Fibroblast of mammary gland (primary cell): Measurements from ENCODE around the gene EFCAB7.

Source experiments
- DNase-seq: peaks from one replicate; pipeline ENCODE4 v3.0.0-alpha.2; 2010; ENCODE audit warnings: low read depth
- H3K4me3 ChIP-seq: 2 replicates; pipeline ENCODE4 v1.5.1; 2011; ENCODE audit warnings: low read depth, mild to moderate bottlenecking, low read length, moderate library complexity; ENCODE audit not compliant: control insufficient read depth
- TF ChIP-seq, protein P1 (sequence below): conservative IDR thresholded peaks from 2 replicates; pipeline ENCODE4 v1.5.1; 2011; ENCODE audit warnings: low read depth, low read length, inconsistent platforms; ENCODE audit not compliant: control insufficient read depth, insufficient read depth

Gene EFCAB7

GRCh38 chr1:63601061-63601460, 77.7 kb downstream of the EFCAB7 start:
- TF ChIP-seq, protein P1, sequence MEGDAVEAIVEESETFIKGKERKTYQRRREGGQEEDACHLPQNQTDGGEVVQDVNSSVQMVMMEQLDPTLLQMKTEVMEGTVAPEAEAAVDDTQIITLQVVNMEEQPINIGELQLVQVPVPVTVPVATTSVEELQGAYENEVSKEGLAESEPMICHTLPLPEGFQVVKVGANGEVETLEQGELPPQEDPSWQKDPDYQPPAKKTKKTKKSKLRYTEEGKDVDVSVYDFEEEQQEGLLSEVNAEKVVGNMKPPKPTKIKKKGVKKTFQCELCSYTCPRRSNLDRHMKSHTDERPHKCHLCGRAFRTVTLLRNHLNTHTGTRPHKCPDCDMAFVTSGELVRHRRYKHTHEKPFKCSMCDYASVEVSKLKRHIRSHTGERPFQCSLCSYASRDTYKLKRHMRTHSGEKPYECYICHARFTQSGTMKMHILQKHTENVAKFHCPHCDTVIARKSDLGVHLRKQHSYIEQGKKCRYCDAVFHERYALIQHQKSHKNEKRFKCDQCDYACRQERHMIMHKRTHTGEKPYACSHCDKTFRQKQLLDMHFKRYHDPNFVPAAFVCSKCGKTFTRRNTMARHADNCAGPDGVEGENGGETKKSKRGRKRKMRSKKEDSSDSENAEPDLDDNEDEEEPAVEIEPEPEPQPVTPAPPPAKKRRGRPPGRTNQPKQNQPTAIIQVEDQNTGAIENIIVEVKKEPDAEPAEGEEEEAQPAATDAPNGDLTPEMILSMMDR: no peak
- peak; percentile 34 for DNase-seq
- H3K4me3 ChIP-seq: no peak overlapping the region

- no peak overlapping the region for H3K4me3 ChIP-seq
Observed at GRCh38 chr1:63601463-63601862, 78.1 kb downstream of the EFCAB7 start.

DNA sequence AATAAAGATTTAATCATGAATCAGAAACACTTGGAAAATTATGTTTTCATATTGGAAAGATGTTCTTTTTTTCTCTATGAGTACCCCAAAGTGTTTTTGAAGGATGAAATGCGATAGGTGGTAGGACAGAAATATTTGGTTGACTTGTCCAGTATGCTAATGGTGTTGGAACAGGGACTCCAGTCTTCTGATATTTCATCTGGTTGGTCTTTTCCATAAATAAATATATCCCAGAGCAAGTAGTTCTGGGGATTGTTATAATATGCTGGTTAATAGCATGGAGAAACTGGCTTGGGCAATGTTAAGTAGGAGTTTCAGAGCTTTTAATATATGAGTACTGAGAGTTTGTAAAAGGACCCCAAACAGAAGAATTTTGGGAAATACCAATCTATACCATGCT, 78.6 kb downstream of the EFCAB7 start:
- no peak overlapping the region for H3K4me3 ChIP-seq
- DNase-seq: no peak
- TF ChIP-seq, protein P1: no peak

More at GRCh38 chr1:63601463-63601862, 78.1 kb downstream of the EFCAB7 start:
- TF ChIP-seq, protein P1: no peak
- DNase-seq: no peak

DNA sequence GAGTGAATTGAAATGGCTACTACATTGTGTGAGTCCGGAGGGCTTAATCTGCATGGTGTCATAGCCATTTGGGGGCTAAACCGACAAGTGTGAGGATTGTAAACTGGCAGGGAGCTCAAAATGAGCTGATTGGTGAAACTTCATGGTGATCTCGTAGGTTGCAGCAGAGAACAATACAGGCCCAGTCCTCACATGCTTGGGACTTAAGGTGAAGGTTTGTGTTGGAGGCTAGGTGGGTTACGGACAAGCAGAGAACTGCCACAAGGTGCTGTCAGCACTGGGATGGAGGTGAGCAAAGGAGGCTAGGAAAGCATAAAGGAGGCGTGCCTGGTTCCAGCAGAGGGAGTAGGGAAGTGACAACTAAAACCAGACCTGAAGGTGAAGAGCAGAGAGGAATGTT, 79.3 kb downstream of the EFCAB7 start:
- H3K4me3 ChIP-seq: no peak overlapping the region
- TF ChIP-seq, protein P1: no peak
- DNase-seq: no peak

GRCh38 chr1:63603810-63604209, 80.5 kb downstream of the EFCAB7 start:
- TF ChIP-seq, protein P1: no peak
- no peak for DNase-seq
- no peak overlapping the region for H3K4me3 ChIP-seq

GRCh38 chr1:63607322-63607721, 84.0 kb downstream of the EFCAB7 start:
- TF ChIP-seq, protein P1: no peak
- no peak overlapping the region for H3K4me3 ChIP-seq
- no peak for DNase-seq

GRCh38 chr1:63611231-63611630, 87.9 kb downstream of the EFCAB7 start:
- no peak overlapping the region for H3K4me3 ChIP-seq
- no peak for DNase-seq
- TF ChIP-seq, protein P1: no peak
